Neuronal stem cell (in vitro differentiated cells): ENCODE measurements around the gene FCHO2.

ENCODE experiments used
- DNase-seq: peaks from one replicate; pipeline ENCODE4 v3.0.0-alpha.2; 2013; ENCODE audit warnings: low spot score
- H2AFZ ChIP-seq: one replicate; pipeline ENCODE4 v1.6.1; 2013; ENCODE audit warnings: mild to moderate bottlenecking, low read length, inconsistent platforms
- H2AK5ac ChIP-seq: 2 replicates; pipeline ENCODE4 v1.6.1; 2013; ENCODE audit warnings: low read depth, mild to moderate bottlenecking, inconsistent platforms, low read length, moderate library complexity, mixed read lengths
- H2BK120ac ChIP-seq: 2 replicates; pipeline ENCODE4 v1.6.1; 2013; ENCODE audit warnings: low read depth, mild to moderate bottlenecking, inconsistent platforms, low read length, moderate library complexity, mixed read lengths
- H2BK12ac ChIP-seq: one replicate; pipeline ENCODE4 v1.6.1; 2013; ENCODE audit warnings: low read length, inconsistent platforms
- H2BK15ac ChIP-seq: 2 replicates; pipeline ENCODE4 v1.6.1; 2013; ENCODE audit warnings: mild to moderate bottlenecking, low read length, inconsistent platforms, mixed read lengths
- H2BK5ac ChIP-seq: one replicate; pipeline ENCODE4 v1.6.1; 2013; ENCODE audit warnings: inconsistent platforms, mild to moderate bottlenecking, low read length, moderate library complexity
- H3K14ac ChIP-seq: one replicate; pipeline ENCODE4 v1.6.1; 2013; ENCODE audit warnings: low read length, inconsistent platforms
- H3K18ac ChIP-seq: 2 replicates; pipeline ENCODE4 v1.6.1; 2013; ENCODE audit warnings: low read length, inconsistent platforms
- H3K23ac ChIP-seq: 2 replicates; pipeline ENCODE4 v1.6.1; 2013; ENCODE audit warnings: low read depth, mild to moderate bottlenecking, mixed read lengths, low read length, inconsistent platforms; ENCODE audit not compliant: poor library complexity
- H3K27ac ChIP-seq: replicated peaks from 3 replicates; pipeline ENCODE4 v1.5.1; 2013; ENCODE audit warnings: low read length, inconsistent platforms
- H3K27me3 ChIP-seq, 3 experiments: 2 replicates each; pipeline ENCODE4 v1.6.1; 2013; ENCODE audit warnings: low read length in 3 of 3, mild to moderate bottlenecking in 2 of 3, inconsistent platforms in 1 of 3, low read depth in 1 of 3, mixed read lengths in 1 of 3, moderate library complexity in 1 of 3; ENCODE audit not compliant: control insufficient read depth in 3 of 3, insufficient read depth in 3 of 3
- H3K36me3 ChIP-seq, 2 donors: replicated peaks in 1 of 2; 2 replicates each; pipeline ENCODE4 v1.6.1; 2013; ENCODE audit warnings: low read length in 2 of 2; ENCODE audit not compliant: control insufficient read depth in 2 of 2, insufficient read depth in 2 of 2
- H3K4ac ChIP-seq: 2 replicates; pipeline ENCODE4 v1.6.1; 2013; ENCODE audit warnings: inconsistent platforms, mild to moderate bottlenecking, low read length, moderate library complexity
- H3K4me1 ChIP-seq, 2 donors: 1 replicate in 1 of 2; 2 replicates in 1 of 2; pipeline ENCODE4 v1.6.1; 2013; ENCODE audit warnings: low read length in 2 of 2, low read depth in 1 of 2; ENCODE audit not compliant: control insufficient read depth in 2 of 2, insufficient read depth in 1 of 2
- H3K4me2 ChIP-seq: one replicate; pipeline ENCODE4 v1.6.1; 2013; ENCODE audit warnings: mild to moderate bottlenecking, low read length, inconsistent platforms; ENCODE audit not compliant: insufficient read depth, poor library complexity, severe bottlenecking
- H3K4me3 ChIP-seq, 2 donors: 2 replicates each; pipeline ENCODE4 v1.5.1; 2013; ENCODE audit warnings: low read length in 2 of 2, mild to moderate bottlenecking in 2 of 2, inconsistent platforms in 1 of 2, moderate library complexity in 1 of 2
- H3K79me1 ChIP-seq: one replicate; pipeline ENCODE4 v1.6.1; 2013; ENCODE audit warnings: low read depth, mild to moderate bottlenecking, inconsistent platforms, low read length, moderate library complexity
- H3K9ac ChIP-seq: one replicate; pipeline ENCODE4 v1.6.1; 2013; ENCODE audit warnings: mild to moderate bottlenecking, low read depth, low read length, inconsistent platforms; ENCODE audit not compliant: poor library complexity
- H3K9me3 ChIP-seq, 2 donors: replicated peaks in 1 of 2; 2 replicates each; pipeline versions ENCODE3 to v1.6.1; 2013; ENCODE audit warnings: low read length in 2 of 2, mild to moderate bottlenecking in 2 of 2, inconsistent platforms in 1 of 2, low read depth in 1 of 2, mixed read lengths in 1 of 2, moderate library complexity in 1 of 2; ENCODE audit not compliant: control insufficient read depth in 2 of 2, insufficient read depth in 1 of 2
- H4K8ac ChIP-seq: one replicate; pipeline ENCODE4 v1.6.1; 2013; ENCODE audit warnings: low read depth, mild to moderate bottlenecking, inconsistent platforms, low read length, moderate library complexity
- H4K91ac ChIP-seq: one replicate; pipeline ENCODE4 v1.6.1; 2013; ENCODE audit warnings: low read length, low read depth, mild to moderate bottlenecking, inconsistent platforms; ENCODE audit not compliant: poor library complexity
- WGBS, 2 donors: extraction: QIAGEN DNeasy Blood & Tissue Kit; methylation state at CpG; one replicate each; pipeline ENCODE4 v1.1.7; 2013; ENCODE audit warnings: missing lambda C conversion rate in 2 of 2, mixed read lengths in 1 of 2; ENCODE audit not compliant: insufficient read length in 2 of 2, insufficient replicate concordance in 1 of 2; ENCODE audit errors: extremely low coverage in 2 of 2; 5-methylcytosine and 5-hydroxymethylcytosine counted together

The FCHO2 gene

DNA sequence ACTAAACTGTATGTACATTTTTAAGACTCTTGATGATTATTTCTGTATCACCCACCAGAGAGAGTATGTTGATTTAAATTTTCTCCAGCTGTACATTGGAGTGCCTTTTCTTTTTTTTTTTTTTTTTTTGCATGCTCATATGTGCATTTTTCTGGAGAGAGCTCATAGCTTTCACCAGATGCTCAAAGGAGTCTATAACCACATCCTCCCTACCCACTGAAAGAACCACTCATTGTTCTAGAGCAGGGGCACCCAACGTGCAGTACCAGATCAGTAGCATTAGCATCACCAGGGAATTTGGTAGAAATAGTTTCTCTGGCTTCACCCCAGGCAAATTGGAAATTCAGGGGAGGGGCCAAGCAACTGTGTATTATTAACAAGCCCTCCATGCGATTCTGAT is 110.6 kb downstream of the FCHO2 start:
- no peak overlapping the region for H4K91ac ChIP-seq
- H3K9ac ChIP-seq = no peak overlapping the region
- H2BK5ac ChIP-seq = no peak overlapping the region
- no peak overlapping the region for H3K4me3 ChIP-seq
- peaks cover 2 to 9% of the 10 kb centered on the region in 2 donors for H3K9me3 ChIP-seq
- no peak overlapping the region for H2BK120ac ChIP-seq
- no peak overlapping the region for H3K18ac ChIP-seq
- no peak overlapping the region for H2AFZ ChIP-seq
- WGBS, 2 donors = no CpG with 5 or more reads among the region's 2 CpGs
- DNase-seq = no peak
- H3K14ac ChIP-seq = no peak overlapping the region
- H2BK12ac ChIP-seq = no peak overlapping the region
- no peak overlapping the region for H3K4ac ChIP-seq
- no peak overlapping the region for H3K23ac ChIP-seq
- no peak overlapping the region for H4K8ac ChIP-seq
- H3K4me2 ChIP-seq = no peak overlapping the region
- H2AK5ac ChIP-seq = no peak overlapping the region
- H2BK15ac ChIP-seq = no peak overlapping the region
- no peaks in the 10 kb centered on the region for H3K79me1 ChIP-seq
- no peak overlapping the region for H3K27ac ChIP-seq
- no peaks in the 10 kb centered on the region for H3K4me1 ChIP-seq
- H3K36me3 ChIP-seq = peaks cover 0 to 26% of the 10 kb centered on the region in 2 donors
- no peaks in the 10 kb centered on the region for H3K27me3 ChIP-seq

GRCh38 chr5:73067213-73067612 is 111.4 kb downstream of the FCHO2 start:
- Histone ChIP-seq H3K9me3 (peaks cover 2 to 9% of the 10 kb centered on the region in 2 donors), H3K36me3 (peaks cover 0 to 26% of the 10 kb centered on the region in 2 donors), H2BK5ac (no peak overlapping the region), H3K18ac (no peak overlapping the region), H2AK5ac (no peak overlapping the region), H3K27me3 (no peaks in the 10 kb centered on the region), H3K14ac (no peak overlapping the region), H3K4me3 (no peak overlapping the region), H3K27ac (no peak overlapping the region), H2BK12ac (no peak overlapping the region), H2BK15ac (no peak overlapping the region), H2BK120ac (no peak overlapping the region), H4K91ac (no peak overlapping the region), H3K4ac (no peak overlapping the region), H3K9ac (no peak overlapping the region), H2AFZ (no peak overlapping the region), H4K8ac (no peak overlapping the region), H3K79me1 (no peaks in the 10 kb centered on the region), H3K4me2 (no peak overlapping the region), H3K4me1 (no peaks in the 10 kb centered on the region), H3K23ac (no peak overlapping the region)
- DNase-seq = no peak
- WGBS, 2 donors = no CpG with 5 or more reads among the region's 1 CpG

DNA sequence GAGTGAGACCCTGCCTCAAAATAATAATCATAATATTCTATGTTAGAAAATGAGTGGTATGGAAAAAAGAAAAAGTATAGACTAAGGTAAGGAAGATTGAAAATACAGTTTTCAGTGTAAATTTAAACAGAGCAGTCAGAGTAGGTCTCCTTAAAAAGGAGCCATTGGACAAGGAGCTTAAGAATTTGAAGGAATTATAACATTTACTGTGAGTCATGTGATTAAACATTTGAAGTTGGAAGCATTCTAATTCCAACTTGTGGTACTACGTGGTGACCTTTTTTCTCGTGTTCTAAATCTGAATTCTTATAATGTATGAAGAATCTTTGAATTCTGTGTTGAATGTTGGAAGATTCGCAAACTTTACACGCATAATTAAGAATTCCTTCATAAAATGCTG is 125.3 kb downstream of the FCHO2 start:
- Histone ChIP-seq H3K4me3 (no peak overlapping the region), H3K79me1 (no peaks in the 10 kb centered on the region), H2AK5ac (no peak overlapping the region), H3K36me3 (peaks cover 0 to 52% of the 10 kb centered on the region in 2 donors), H3K27ac (no peak overlapping the region), H3K9me3 (no peaks in the 10 kb centered on the region), H2BK120ac (no peak overlapping the region), H3K14ac (no peak overlapping the region), H3K4ac (no peak overlapping the region), H4K8ac (no peak overlapping the region), H3K18ac (no peak overlapping the region), H2BK5ac (no peak overlapping the region), H3K27me3 (no peaks in the 10 kb centered on the region), H2BK15ac (no peak overlapping the region), H3K4me1 (no peaks in the 10 kb centered on the region), H3K23ac (no peak overlapping the region), H2BK12ac (no peak overlapping the region), H3K9ac (no peak overlapping the region), H2AFZ (no peak overlapping the region), H4K91ac (no peak overlapping the region), H3K4me2 (no peak overlapping the region)
- WGBS, 2 donors = no CpG with 5 or more reads among the region's 4 CpGs
- no peak for DNase-seq

DNA sequence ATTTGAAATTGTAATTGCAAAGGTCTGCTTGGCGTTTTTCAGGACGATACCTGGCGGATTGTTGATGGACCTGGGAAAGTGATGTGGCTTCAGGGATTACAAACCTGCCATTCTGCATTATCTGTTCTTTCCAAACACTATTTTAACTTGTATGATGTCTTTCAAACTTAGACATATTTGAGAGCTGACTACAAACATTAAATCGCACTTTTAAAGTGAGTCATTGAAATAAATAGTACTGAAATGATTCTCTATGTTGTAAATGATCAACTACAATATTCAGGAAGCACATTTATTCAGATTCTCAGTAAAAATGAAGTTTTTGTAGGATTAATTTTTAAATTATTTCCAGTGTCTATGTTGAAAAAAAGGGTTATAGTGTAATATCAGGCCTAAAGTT is 132.2 kb downstream of the FCHO2 start:
- H3K23ac ChIP-seq = no peak overlapping the region

More for the DNA sequence above, 132.2 kb downstream of the FCHO2 start:
- Histone ChIP-seq H2BK120ac (no peak overlapping the region), H3K4ac (no peak overlapping the region), H2BK5ac (no peak overlapping the region), H3K18ac (no peak overlapping the region), H3K4me1 (no peaks in the 10 kb centered on the region), H2AK5ac (no peak overlapping the region), H3K27ac (no peak overlapping the region), H3K14ac (no peak overlapping the region), H4K8ac (no peak overlapping the region), H3K9me3 (no peaks in the 10 kb centered on the region), H4K91ac (no peak overlapping the region), H3K27me3 (no peaks in the 10 kb centered on the region), H3K79me1 (no peaks in the 10 kb centered on the region), H3K4me3 (no peak overlapping the region), H3K4me2 (no peak overlapping the region), H2BK12ac (no peak overlapping the region), H3K9ac (no peak overlapping the region), H2AFZ (no peak overlapping the region), H2BK15ac (no peak overlapping the region), H3K36me3 (peaks cover 0 to 23% of the 10 kb centered on the region in 2 donors)
- DNase-seq = no peak
- WGBS, 2 donors = no CpG with 5 or more reads among the region's 4 CpGs
